Keratinocyte (primary cell): ENCODE measurements around the gene SIK3.
"Not testable (repeated sequence)": the region's sequence is repeated elsewhere in the genome, so short reads cannot be mapped to it uniquely, and the experiment has no call there.

Source experiments
- EZH2 ChIP-seq: IDR thresholded peaks from one replicate; pipeline ENCODE4 v1.6.1; 2012; ENCODE audit warnings: inconsistent platforms, mild to moderate bottlenecking, low read length, moderate library complexity
- TF ChIP-seq, protein P1 (sequence below), 3 experiments: IDR thresholded peaks in 1 of 3; conservative IDR thresholded peaks in 1 of 3; optimal IDR thresholded peaks in 1 of 3; 2 replicates in 2 of 3; 3 replicates in 1 of 3; pipeline versions ENCODE3 to v1.5.1; 2011; ENCODE audit warnings: low read length in 3 of 3, mild to moderate bottlenecking in 3 of 3, moderate library complexity in 2 of 3, control low read depth in 1 of 3, inconsistent platforms in 1 of 3; ENCODE audit not compliant: insufficient read depth in 2 of 3; ENCODE audit errors: extremely low read depth in 1 of 3

DNA sequence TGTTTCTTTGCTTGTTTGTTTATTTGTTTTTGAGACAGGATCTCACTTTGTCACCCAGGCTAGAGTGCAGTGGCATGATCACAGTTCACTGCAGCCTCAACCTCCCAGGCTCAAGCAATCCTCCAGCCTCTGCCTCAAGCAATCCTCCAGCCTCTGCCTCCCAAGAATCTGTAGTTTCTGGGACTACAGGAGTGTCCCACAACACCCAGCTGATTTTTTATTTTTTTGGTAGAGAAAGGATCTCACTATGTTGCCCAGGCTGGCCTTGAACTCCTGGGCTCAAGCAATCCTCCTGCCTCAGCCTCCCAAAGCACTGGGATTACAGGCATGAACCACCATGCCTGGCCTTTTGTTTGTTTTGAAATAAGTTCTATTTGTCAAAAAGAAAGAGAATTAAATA, 296.6 kb downstream of the SIK3 start:
- TF ChIP-seq, protein P1, sequence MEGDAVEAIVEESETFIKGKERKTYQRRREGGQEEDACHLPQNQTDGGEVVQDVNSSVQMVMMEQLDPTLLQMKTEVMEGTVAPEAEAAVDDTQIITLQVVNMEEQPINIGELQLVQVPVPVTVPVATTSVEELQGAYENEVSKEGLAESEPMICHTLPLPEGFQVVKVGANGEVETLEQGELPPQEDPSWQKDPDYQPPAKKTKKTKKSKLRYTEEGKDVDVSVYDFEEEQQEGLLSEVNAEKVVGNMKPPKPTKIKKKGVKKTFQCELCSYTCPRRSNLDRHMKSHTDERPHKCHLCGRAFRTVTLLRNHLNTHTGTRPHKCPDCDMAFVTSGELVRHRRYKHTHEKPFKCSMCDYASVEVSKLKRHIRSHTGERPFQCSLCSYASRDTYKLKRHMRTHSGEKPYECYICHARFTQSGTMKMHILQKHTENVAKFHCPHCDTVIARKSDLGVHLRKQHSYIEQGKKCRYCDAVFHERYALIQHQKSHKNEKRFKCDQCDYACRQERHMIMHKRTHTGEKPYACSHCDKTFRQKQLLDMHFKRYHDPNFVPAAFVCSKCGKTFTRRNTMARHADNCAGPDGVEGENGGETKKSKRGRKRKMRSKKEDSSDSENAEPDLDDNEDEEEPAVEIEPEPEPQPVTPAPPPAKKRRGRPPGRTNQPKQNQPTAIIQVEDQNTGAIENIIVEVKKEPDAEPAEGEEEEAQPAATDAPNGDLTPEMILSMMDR (optimal IDR thresholded peaks at IDR 0.05 in 1 of 3, IDR thresholded peaks at IDR 0.05 in 1 of 3, conservative IDR thresholded peaks at IDR 0.05 in 1 of 3; ENCODE audit: extremely low read depth in 1 of 3, insufficient read depth in 2 of 3, low read length in 3 of 3) = not testable (repeated sequence)
- not testable (repeated sequence) for TF ChIP-seq EZH2
